GM18499 (cell line): Measurements from ENCODE around the gene MYL3.

ENCODE experiments used
- ATAC-seq: cut with Tn5 transposase; IDR thresholded peaks from one replicate; pipeline ENCODE4 v1.9.1; 2021; ENCODE audit warnings: moderate number of reproducible peaks; ENCODE audit not compliant: insufficient read depth, unreplicated experiment

MYL3 gene

DNA sequence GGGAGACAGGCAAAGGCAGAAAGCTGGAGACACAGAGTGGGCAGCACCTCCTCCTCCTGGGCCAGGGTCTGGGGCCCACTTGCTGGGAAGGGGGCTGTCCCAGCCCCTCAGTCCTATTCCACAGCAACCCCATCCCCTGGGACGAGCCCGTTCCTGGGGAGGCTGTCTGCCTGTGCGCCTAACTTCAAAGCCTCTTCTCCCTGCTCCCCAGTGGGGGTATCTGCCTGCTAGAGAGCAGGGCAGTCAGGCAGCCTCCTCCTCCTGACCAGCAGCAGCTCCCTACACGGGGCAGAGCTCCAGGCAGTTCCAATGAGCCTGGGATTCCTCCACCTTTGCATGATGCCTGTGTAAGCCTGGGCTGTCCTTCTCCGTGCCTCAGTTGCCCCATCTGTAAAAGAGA, 21.2 kb upstream of the MYL3 start:
- no peak for ATAC-seq

DNA sequence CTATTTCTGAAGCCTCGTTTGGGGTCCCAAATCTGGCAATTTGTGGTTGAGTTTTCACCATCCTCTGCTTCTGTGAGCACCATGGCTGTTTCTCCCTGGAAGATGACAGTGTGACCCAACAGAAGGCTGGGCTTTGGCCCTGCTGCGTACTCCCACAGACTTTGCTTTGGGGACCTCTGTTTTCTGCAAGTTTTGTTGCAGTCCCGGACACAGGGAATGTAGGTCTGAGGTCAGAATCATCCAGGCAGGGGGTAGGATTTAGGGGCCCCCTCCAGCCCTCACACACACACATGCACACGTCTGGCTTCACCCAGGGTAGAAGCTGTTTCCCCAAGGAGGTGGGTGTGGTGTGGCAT, 20.6 kb upstream of the MYL3 start:
- no peak for ATAC-seq

DNA sequence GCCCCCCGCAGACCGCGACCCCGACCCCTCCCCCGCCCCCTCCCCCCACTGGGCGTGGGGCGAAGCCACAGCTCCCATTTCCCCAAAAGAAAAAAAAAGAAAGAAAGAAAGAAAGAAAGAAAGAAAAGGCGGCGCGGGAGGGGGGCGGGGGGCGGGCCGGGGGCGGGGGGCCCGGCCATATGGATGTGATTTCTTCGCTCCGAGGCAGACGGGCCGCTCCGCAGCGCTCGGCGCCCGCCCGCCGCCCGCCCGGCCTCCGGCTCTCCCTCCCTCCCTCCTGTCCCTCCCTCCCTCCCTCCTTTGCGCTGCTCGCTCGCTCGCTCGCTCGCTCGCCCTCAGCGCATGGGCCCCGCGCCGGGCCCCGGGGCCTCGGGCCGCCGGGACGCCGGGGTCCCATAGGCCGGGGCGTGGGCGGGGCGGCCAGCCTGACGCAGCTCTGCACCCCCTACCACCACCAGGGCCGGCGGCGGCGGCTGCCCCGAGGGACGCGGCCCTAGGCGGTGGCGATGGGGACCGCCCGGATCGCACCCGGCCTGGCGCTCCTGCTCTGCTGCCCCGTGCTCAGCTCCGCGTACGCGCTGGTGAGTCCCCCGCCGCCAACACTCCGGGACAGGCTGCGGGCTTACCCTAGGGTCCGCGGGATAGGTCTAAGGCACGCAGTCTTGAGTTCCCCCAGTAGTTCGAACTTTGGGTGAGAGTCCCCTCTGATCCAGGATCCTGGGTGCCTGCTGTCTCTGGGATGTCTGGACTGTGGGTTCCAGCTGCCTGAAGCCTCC, 20.0 kb upstream of the MYL3 start:
- ATAC-seq = no peak

DNA sequence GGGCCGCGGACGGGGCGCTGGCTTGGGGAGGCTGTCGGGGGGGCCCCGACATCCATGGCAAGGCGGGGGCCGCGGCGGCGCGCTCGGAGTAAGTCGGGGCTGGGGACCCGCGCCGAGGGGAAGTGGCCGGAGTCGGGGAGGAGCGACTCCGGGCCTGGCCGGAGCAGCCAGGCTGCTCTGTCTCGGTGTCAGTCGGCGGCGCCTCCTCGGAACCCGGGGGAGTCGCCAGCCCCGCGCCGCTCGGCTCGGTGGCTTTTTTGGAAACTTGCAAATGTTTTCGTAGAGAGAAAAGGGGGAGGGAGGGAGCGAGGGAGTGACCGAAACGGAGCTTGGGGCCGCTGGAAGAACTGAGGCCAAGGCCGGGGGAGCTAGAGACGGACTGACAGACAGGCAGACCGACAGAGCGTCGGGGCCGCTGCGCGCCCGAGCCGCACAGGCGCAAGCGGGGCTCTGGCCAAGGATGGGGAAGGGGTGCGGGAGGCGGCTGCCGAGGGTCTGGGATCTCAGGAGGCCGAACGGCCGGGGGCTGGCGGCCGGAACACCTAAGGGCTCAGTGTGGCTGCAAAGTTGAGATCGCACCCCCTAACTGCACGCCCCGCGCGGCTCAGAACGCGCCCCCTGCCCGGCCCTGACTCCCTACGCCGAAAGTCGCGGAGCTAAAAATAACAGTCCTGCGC, 19.3 kb upstream of the MYL3 start:
- no peak for ATAC-seq

DNA sequence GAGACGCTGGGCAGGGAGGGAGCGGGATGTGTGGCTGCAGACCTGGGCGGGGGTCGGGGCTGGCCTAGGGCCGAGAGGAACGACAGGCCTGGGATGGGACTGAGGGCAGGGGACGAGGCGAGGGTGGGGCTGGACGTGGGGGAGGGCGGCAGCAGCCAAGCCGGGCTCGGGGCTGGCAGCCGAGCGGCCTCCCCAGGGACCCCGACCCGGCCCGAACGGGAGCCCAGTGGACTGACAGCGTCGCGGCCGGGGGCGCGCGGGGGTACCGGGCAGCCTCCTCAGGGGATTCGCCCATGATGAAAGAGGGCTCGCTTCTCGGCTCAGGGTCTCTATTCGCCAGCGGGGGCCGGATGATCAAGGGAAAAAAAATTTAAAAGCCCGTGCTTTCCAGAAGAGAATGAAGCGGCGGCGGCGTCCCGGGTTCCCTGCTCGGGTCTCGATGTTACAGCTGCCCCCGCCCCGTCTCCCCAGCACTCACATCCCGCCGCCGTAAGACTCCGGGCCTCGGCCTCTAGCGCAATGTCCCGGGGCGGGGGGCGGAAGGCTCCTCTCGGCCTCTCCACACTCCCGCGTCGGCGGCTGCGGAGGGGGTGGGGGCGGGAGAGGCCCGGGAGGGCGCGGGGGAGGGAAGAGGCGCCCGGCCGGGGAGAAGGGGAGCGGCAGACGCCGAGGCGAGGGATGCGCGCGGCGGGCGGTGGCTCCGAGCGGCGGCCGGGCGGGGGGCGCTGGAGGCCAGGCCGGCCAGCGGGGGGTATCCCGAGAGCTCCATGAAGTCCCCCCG, 18.5 kb upstream of the MYL3 start:
- no peak for ATAC-seq

DNA sequence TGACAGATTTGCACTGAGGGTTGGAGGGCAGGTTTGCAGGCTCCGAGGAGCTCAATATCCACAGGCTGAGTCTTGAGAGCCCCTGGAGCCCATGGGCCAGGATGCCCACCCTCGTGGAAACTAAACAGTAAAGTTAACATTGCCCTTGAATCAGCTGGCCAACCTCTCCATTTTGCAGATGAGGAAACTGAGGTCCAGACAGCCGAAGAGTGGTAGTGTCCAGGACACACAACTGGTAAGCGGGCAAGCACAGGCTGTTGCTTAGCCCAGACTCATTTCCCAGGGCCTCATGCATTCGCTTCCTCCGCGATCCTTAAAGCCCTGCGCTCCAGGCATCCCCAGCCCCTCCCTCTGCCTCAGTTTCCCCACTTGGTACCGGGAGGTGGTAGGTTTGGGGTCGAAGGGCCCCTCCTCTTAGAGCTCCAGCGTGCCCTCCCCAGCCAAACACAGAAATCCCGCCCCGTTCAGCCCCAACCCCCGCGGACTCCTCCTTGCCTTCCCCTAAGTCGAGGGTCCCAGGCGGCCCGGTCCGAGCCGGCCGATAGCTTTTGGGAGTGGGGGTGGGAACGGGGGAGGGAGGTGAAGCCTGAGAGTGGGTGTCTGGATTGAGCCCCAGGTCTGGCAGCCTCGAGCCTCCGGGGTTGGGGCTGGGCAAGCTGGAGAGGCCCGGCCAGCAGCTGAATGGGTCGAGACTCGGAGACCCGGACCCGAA, 17.8 kb upstream of the MYL3 start:
- no peak for ATAC-seq

DNA sequence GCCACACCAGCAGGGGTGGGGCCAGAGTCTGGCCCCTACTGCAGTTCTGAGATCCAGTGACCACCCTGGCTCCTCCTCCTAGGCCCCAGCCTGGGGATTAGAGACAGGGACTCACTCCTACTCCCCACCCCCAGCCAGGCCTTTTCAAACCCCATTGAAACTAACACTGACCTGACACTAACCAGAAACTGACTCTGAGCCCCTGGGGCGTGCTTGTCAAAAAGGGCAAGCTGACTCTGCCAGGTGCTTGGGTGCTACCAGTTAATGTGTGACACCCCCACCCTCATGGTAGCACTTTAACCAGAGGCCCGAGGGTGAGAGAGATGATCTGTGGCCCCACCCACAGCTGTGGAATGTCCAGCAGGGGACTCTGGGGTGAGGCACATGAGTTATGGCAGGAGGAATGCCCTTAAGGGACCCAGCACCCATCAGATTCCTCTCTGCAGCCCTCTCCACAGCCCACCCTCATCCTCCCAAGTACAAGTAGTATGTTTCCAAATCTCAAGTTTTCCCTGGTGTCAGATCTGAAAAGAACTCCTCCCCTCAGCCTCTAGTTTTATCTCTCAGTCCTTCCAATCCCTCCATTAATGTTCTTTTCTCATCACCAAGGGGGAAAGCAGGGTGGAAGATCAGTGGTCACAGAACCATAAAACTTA, 15.7 kb upstream of the MYL3 start:
- no peak for ATAC-seq

DNA sequence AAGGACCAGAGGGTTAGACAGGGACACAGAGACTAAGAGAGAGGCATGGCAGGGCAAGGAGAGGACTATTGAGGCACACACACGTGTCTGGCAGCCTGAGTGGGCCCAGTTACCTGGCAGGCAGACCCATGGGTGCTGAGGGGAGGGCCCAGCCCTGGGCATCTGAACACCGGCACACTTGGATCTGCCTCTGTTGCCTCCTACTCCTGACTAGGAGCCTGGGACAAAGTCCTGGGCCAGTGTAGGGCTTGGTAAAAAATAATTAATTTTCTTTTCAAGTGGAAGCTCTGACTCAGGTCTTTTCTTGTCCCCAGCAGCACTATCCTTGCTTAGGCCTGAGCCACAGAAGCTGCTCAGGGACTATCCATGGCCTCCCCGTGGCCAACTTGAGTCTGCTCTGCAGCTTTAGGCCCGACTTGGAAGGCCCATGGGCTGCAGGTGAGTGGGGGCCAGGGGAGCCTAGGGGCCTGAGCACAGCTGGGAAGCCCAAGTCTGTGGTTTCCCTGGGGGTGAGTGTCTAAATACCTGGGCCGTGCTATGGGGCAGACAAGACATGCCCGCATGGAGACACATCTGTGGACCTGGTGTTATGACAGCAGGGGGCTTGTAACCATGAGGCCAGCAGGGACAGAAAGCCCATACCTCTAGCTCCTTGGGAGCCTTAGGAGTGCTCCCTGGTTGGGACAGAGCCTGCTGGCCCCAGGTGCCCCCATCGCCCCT, 14.3 kb upstream of the MYL3 start, which contains the start of gene PTH1R:
TSS of gene PTH1R (plus strand) at position 316 of the 720 bp plus-strand sequence. CDS start 5,839 bp downstream, outside the sequence.
- ATAC-seq = no peak

DNA sequence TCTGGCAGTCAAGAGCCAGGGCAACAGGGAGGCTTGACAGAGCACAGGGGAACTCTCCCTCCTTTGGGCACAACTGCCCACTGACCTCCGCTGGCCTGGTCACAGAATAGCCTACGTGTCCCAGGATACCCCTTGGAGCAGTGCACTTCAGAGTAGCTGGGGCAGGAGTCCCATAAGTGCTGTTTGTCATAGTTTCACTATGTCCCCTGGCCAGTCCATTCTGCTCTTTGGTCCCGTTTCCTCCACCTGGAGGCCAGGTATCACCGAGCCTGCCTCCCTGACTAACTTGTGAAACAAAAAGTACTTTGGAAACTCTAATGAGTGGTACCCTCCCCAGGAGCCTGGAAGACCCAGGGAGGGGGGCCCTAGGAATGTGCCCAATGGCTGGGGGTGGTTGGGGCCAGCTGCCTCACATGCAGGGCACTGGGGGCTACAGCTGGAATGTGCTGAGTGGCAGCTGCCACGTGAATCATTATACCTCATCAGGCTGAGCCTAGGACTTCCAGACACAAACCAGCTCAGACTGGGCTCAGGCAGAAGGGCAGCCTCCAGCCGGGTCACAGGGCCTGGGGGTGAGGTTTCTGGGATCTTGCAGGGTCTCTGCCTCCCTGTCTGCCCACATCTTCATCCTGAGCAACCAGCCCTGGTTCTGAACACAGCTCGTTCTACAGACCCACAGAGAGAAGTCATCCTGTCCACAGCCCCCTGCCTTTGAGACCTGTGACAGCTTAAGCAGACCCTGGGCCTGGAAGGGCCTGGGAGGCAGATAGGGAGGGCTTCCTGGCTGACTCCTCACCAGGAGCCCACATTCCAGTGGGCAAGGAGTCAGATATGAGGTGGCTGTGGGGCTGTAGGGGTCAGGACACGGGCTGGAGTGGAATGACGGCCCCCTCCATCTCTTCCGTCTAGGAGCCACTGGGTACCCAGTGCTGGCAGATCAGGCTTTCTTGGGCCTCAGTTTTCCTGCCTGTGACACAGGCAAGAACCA, 13.4 kb upstream of the MYL3 start:
- ATAC-seq = no peak

DNA sequence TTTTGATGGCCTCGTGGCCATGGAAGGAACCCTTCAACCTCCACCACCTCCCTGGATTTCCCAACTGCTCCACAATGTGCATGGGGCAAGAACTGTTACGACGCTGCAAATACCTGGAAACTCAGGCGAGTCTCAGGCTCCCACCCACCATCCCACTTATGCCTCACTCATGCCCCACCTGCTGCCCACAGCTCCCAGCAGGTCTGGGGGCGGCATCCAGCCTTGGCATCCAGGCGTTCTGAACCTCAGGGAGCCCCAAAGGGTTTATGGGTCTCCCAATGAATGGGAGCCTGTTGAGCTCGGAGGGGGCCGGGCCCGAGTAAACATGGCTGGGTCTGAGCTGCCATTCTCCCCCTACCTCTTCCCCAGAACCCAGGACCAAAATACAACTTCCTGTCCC, 12.3 kb upstream of the MYL3 start:
- no peak for ATAC-seq

DNA sequence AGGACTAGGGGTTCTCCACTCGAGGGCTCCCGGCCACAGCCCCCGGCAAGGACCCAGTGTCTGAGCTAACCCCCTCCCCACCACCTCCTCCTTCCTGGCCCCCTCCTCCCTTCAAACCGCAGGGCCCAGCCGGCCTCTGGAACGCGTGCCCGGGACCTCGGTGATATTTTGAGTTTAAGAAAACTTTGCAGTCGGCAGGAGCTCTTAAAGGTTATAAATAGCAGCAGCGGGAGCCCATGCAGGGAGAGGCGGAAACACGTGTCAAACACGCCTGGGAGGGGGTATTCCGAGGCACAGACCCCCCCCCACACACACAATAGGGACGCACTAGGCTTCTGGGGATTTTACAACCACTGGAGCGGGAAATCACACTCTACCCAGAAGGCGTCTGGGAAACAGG, 11.2 kb upstream of the MYL3 start:
- ATAC-seq = no peak

DNA sequence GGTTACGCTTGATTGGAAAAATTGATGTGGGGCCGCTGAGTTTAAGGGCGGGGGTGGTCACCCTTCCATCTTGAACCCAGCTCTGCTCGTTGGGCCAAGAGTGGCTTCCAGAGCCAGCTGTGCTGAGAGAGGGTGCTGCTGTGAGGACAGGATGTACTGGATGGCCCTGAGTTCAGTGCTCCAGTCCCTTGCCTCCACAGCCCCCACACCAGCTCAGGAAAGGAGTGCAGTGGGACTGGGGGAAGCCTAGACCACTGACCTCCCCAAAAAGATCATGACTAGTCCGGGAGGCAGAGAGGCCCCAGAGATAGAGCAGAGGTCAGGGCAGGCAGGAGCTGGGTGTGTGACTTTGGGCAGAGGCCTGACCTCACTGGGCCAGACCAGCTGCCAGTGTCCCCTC, 10.3 kb upstream of the MYL3 start:
- ATAC-seq = no peak

DNA sequence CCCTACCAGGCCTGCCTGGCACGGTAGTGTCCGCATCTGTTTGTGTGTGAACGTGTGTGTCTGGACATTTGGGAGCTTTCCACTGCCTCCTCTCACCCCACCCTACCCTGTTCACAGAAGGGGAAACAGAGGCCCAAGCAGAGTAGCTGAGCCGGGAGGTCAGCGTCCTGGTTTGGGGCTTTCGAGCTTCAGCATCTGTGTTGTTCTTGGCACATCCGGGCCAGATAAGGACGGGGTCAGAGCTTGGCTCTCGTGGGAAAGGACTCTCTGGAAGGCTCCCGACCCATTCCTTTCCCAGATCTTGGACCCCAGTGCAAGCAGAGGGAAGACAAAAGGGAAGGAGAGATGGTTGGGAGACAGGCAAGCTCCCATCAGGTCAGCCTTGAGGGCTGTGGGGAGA, 8.0 kb upstream of the MYL3 start:
- ATAC-seq = no peak

DNA sequence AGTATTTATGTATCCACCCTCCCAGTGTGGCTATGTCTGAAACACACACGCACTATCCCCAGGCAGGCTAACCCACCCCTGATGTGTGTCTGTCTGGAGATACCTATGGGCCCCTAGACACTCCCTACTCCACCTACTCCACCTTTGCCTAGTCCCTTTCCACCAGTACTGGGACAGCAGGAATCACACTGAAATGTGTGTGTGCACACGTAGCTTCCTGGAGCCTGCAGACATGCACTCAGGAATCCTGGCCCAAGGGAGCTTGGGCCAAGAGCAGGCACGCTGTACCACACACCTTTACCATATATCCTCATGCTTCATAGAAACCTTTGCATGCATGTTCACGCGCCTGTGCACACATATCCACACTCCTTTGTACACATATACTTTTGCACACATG, 7.4 kb upstream of the MYL3 start:
- ATAC-seq = no peak

DNA sequence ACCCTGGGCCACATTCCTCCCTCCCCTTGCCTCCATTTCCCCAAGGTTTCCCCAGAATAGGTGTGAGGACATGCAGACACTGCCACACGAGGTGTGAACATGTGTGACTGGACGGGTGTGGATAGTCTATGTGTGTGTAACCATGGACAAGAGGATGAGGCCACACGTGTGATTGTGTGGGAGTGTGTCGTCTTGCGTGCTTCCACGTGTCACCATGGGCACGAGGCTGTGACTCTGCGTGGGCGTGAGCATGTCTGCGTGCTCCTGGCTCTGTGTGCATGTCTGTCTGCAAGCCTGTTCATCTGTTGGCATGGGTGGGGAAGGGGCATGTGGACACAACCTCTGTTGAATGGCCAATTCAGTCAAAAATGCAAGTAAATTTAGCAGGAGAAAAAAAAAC, 6.2 kb upstream of the MYL3 start:
- no peak for ATAC-seq

DNA sequence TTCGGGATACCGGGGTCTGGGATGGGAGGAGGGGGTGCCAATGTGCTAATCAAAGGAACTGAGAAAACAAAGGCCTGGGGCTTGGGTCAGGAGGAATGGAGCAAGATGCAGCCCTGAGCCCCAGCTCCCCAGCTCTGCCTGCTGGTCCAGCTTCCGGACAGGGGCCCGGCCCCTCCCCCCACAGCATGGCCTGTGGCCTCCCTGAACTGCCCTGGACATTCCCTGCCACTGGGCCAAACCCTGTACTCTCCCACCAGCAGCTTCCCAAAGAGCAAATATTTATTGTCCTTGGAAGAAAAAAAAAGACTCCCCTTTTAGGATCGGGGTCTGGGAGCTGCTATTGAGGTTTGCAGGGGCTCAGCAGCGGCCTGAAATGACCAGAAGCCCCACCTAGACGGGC, 5.7 kb upstream of the MYL3 start:
- no peak for ATAC-seq

DNA sequence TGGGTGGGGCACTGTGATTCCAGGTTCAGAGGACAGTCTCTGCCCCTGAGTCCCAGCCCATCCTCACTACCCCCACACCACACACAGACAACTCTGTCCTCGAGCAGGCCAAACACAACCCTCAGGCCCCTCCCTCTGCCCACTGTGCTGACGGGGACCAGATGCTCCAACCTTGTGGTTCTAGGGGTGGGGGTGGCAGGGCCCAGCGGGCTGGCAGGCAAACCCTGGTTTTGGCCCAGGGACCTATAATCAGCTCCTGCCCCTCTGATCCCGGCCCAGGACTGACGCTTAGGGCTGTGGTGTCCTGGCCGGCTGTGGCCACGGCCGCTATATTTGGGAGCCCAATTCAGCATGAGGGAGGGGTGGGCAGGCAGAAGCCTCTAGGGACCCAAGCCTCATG, 5.0 kb upstream of the MYL3 start:
- no peak for ATAC-seq

DNA sequence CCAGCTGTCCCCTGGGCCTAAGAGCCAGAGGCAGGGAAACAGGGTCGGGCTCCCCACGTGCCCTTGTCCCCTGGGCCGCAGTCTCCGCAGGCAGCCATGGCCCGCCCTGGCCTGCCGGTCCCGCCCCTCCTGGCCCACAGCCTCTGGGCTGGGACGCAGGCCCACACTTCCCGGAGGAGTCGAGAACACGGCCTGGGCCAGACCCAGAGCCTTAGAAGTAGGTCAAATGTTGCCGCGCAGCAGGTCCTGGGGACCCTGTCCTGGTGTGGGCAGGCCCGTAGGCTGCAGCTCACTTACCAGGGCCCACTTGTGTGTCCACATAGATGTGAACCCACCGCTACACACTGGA, 4.3 kb upstream of the MYL3 start:
- ATAC-seq = no peak
